GM19452 (cell line): ENCODE data around the gene PCYT2.
"Not testable (repeated sequence)": the region's sequence is repeated elsewhere in the genome, so short reads cannot be mapped to it uniquely, and the experiment has no call there.

Experiments
- ATAC-seq: cut with Tn5 transposase; IDR thresholded peaks from one replicate; pipeline ENCODE4 v1.9.1; 2021; ENCODE audit not compliant: unreplicated experiment

Gene PCYT2

DNA sequence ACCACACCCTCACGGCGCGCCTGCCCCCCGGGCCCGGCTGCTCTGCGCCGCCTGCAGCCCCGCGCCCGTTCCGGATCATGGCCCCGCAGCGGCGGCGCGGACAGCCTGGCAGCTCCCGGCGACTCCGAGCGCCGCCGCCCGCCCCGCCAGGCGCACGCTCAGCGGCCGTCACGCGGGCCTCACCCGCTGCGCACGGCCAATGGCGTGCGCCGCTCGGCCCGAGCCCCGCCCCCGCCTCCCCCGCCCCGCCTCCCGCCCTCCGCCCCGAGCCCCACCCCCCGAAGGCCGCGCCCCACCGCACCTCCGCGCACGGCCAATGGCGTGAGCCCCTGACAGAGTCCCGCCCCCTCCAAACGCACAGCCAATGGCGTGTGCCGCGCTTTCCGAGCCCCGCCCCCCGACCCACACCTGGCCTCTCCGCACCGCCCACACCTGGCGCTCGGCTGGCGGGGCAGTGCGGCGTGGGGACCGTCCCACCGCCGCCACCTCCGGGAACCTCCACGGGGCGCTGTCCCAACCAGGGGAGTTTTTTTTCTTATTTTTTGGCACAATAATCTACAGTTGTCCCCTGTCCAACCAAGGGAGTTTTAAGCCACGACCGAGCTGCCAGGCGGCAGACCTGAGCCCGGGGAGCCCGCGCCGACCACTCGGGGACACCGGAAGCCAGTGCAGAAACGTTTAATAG, at the start of gene PCYT2:
PCYT2 (minus strand) TSS at position 123 of the 685 bp plus-strand sequence; CDS start at position 79, 44 bp downstream.
- peak; percentile 57 for ATAC-seq

DNA sequence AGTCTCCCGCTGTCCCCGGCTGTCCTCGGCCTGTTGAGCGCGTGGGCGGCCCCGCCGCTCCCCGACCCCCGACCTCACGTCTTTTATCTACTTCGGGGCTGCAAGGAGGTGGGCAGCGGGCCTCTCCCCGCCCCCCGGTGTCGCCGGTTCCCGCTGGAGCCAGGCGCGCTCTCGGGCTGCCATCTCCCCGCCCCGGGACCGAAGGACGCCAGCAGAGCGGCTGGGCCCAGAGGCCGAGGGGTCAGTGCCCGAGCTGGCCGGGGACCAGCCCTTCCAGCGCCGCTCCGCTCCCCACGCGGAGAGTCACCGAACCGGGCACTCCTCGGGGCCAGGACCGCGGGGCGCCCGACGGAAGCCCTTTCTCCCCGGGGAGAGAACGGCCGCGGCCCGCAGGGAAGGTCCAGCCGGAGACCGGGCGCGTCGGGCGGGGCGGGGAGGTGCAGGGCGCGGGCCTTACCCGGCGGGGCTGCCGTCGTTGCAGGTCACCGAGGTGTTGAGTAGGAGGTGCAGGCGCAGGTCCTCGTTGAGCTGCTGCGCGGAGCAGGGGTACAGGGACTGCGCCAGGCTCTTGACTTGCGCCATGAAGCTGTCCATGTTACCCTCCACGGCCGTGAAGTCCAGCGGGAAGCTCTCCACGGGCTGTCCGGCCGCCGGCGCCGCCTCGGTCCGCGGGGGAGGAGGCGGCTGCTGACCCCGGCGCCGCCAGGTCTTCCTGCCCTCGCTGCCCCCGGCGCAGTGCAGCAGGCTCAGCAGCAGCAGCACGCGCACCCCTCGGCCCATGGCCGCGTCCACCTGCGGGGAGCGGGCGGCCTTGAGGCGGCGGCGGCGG, 49.1 kb upstream of the PCYT2 start:
- ATAC-seq = no peak

DNA sequence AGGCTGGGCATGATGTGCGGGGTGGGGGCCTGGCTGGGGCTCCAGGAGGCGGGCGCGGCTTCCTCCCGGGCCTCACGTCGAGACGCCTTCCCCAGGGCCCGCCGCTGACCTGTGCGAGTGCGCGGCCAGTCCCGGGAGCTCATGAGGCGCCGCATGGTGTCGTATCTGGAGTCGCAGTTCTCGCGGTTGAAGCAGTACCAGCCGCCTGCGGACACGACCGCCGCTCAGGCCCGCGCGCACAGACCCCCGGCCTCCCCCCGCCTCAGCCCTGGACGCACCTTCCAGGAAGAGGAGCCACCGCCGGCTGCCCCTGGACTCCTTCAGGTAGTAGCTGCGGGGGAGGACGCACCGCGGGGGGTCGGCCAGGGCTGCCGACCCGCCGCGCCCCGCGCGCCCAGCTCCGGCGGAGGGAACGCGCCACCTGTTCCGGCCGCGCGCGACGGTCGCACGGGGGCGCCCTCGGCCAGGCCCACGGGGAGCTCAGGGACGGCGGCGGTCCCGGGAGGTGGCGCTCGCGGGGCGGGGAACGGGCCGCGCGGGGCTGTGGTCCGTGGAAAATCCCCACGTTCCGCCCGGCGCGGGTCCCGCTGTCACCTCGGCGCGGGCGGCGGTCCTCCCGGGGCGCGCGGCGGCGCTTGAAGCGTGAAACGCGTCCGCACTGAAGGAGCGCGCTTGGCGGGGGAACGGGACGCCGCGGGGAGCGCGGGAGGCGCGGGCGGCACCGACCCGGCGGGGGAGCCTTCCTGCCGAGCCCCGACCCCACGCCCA, 48.3 kb upstream of the PCYT2 start:
- ATAC-seq = no peak

DNA sequence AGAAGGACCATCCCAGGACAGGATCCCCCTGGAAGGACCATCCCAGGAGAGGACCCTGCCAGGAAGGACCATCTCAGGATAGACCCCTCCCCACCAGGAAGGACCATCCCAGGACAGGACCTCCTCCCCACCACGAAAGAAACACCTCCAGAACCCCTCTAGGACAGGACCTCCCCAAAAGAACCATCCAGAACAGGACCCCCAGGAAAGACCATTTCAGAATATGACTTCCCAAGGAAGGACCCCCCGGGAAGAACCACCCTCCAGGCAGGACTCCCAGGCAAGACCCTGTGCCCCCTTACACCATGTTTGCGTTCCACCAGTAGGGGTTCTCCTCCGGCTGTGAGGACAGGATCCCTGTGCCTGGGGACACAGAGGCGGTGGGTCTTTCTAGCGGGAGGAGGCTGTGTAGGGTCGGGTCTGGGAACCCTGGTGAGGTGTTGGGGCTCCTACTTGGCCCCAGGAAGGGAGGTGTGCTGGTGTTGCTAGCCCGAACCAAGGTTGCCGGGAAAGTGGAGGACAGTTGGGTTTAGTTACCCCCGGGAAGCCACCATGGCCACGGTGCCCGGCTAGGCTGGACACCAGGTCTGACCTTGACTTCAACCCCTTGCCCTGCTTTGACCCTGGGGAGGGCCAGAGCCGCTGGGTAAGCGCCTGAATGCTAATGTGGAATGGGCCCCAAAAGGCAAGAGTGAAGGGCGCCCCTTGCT, 47.6 kb upstream of the PCYT2 start:
- ATAC-seq = no peak

DNA sequence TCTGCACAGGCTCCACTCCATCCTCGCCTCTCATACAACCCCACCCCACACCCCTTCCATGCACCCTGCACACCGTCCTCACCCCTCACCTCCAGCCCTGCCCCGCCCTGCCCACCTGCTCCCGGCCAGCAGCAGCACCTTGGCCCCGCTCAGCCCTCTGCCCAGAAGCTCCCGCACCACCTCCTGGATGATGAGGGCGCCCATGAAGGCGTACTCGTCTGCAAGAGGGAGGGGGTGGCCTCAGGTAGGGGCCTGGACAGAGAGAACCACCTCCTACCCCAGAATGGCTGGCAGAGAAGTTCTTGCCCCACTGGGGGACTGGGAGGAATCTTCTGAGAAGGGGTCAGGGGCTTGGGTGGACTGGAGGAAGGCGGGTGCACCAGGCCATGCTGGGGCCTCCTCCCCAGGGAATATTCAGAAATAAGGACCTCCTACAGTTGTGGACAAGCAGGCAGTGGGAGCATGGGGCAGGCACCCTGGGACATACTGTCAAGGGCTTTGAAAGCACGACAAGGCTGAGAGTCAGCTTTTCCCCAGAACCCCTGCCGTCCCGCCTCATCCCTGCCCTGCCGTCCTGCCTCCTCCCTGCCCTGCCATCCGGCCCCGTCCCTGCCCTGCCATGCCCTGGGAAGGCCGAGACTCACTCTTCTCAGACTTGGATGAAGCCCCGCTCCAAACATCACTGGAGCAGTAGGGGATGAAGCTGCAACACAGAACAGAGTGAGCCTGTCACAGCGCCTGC, 46.7 kb upstream of the PCYT2 start:
- ATAC-seq = no peak

DNA sequence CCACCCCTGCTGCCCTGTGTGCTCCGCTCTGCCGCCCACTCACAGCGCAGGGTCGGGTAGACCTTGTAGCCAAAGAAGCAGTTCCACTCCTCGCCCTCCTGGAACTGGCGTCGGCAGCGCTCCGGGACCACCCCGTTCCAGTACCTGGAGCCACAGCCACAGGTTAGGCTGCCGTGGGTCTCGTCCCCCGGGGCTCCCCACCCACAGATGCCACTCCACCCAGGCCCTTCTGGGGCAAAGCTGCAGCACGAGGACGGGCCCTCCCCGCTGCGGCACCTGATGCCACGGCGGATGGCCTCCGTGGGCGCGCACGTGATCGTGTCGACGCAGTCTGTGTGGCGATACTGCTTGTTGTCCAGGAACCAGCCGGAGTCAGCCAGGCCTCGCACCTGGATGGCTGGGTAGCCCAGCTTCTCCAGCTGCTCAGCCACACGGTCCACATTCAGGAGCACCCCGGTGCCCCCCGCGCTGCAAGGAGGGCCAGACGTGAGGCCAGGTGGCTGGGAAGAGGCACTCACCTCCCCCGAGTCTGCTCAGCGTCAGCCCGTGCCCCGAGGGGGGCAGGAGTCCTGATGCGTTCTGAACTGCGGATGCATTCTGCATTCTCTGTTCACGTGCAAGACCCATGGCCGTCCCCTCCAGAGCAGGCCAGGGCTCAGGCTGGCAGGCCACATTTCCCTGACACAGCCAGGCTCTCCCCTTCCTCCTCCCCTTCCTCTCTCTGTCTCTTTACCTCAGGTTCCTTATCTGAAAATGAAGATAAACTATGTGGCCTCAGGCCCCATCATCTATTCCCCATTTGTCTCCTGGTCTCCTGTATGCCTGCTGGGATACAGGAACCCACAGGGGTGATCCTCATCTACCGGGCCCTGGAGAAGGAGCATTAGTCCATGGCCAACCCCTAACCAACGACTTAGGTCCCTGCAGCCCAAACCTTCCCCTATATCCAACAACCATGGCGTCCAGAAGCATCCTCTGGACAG, 45.7 kb upstream of the PCYT2 start:
- ATAC-seq = no peak

DNA sequence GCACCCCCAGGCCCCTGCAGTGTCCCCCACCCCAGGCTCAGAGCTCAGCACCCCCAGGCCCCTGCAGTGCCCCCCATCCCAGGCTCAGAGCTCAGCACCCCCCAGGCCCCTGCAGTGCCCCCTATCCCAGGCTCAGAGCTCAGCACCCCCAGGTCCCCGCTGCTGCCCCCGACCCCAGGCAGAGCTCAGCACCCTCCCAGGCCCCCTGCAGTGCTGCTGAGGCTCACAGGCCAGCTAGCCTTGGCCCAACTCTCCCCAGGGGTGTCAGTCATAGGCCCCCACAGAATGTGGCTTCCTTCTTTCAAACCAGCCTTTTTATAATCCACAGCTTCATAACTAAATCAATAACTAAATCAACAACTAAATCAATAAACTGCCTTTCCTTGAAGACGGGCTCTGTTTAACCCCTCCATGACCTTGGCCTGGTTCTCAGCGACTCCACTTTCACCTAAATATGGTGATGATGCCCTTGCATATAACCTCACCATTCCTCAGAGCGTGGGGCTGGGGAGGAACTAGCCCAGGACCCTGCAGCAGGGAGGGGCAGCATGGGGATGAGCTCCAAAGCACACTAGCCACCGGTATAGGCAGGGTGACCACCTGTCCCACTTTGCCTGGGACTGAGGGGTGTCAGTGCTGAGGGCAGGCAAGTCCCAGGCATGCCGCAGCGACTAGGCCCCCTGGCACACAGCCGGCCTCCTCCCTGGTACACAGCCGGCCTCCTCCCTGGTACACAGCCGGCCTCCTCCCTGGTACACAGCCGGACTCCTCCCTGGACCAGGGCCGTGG, 44.8 kb upstream of the PCYT2 start:
- ATAC-seq = no peak

DNA sequence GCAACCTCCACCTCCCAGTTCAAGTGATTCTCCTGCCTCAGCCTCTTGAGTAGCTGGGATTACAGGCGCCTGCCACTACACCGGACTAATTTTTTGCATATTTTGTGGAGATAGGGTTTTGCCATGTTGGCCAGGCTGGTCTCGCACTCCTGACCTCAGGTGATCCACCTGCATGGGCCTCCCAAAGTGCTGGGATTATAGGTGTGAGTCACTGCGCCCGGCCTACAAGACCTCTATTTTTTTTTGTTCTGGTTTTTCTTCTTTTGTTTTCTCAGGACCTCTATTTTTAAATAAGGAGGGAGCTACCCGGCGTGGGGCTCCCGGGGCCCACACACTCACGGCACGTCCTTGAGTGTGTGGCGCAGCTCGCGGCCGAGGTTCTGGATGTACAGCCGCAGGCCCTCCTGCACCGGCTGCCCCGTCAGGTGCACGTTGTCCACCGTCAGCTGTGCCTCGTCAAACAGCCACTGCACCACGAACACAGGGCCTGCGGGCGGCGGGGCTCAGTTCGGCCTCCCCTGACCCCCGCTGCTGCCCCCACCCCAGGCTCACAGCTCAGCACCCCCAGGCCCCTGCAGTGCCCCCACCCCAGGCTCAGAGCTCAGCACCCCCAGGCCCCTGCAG, 44.0 kb upstream of the PCYT2 start:
- no peak for ATAC-seq

DNA sequence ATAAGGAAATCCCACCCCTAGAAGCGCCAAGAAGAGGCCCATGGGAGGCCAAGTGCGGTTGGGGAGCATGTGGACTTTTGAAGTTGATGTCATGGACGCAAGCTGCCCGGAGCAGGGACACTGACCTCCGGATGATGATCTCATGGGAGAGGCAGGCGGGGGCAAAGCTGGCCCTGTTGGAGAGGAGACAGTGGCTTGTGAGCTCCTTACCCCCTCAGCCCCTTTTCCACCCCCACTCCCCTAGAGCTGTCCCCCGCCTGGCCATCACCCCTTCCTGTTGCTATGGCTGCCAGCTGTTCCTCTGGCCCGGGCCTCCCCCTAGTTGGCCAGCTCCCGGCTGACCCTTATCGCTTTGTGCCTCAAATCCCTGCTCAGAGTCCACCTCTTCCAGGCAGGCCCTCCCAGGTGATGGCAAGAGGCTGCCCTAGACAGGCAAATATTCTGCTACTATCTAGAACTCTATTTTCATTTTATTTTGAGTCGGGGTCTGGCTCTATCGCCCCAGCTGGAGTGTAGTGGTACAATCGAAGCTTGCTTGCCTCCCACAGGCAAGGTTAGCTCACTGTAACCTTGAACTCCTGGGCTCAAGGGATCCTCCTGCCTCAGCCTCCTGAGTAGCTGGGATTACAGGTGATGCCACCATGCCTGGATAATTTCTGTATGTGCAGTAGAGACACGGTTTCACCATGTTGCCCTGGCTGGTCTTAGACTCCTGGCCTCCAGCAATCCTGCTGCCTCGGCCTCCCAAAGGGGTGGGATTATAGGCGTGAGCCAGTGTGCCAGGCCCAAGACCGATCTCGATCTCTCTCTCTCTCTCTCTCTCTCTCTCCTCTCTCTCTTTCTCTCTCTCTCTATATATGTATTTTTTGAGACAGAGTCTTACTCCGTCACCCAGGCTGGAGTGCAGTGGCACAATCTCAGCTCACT, 43.2 kb upstream of the PCYT2 start:
- no peak for ATAC-seq

DNA sequence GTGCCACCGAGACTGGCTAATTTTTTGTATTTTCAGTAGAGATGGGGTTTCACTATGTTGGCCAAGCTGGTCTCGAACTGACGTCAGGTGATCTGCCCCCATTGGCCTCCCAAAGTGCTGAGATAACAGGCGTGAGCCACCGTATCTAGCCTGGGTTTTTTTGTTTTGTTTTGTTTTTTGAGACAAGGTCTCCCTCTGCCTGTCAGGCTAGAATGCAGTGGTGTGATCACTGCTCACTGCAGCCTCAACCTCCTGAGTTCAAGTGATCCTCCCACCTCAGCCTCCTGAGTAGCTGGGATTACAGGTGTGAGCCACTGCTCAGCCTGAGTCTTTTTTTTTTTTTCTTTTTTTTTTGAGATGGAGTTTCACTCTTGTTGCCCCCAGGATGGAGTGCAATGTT, 42.2 kb upstream of the PCYT2 start:
- ATAC-seq = not testable (repeated sequence)

DNA sequence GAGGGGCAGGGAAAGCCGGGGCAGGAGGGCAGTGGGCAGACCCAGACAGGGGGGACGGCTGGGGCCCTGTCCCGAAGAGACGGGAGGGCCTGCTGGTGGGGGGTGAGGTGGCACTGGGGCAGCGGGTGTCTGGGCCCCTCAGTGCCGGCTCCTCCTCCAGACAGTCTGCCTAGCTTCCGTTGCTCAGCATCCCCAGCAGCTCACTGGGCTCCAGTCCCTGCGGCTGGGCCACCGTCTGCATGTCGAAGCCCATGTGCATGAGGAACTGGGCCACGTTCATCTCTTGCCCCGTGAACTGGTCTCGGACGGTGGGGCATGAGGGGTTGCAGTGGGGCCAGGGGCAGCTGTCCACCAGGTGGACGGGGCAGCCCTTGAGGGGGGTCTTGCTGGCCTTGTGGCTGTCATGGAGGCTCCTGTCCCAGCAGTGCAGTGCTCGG, 41.6 kb upstream of the PCYT2 start:
- no peak for ATAC-seq

DNA sequence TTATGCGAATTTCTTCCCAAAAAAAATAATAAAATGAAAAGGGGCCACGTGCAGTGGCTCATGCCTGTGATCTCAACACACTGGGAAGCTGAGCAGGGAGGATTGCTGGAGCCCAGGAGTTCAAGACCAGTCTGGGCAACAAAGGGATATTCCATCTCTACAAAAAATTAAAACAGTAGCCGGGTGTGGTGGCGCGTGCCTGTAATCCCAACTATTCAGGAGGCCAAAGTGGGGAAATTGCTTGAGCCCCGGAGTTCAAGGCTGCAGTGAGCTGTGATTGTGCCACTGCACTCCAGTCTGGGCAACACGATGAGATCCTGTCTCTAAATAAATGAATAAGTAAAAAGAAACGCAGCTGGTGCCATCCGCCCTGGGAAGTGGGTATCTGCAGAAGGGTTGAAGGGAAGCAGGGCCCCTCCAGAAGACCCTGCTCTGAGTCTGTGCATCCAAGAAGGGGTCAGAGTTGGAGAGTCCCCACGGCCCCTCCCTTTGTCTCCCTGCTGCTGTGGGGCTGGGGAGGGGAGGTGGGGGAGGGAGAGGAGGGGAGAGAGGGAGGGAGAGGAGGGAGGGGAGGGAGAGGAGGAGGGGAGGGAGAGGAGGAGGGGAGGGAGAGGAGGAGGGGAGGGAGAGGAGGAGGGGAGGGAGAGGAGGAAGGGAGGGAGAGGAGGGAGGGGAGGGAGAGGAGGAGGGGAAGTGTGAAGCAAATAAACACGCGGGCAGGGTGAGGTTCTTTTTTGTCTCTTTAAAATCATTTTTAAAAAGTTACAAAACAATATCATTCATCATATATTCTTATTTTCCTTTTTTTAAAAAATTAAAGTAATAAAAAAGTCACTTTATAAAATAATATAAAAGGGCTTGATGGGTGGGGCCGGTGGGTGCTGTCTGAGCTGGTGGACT, 40.8 kb upstream of the PCYT2 start:
- ATAC-seq = no peak

DNA sequence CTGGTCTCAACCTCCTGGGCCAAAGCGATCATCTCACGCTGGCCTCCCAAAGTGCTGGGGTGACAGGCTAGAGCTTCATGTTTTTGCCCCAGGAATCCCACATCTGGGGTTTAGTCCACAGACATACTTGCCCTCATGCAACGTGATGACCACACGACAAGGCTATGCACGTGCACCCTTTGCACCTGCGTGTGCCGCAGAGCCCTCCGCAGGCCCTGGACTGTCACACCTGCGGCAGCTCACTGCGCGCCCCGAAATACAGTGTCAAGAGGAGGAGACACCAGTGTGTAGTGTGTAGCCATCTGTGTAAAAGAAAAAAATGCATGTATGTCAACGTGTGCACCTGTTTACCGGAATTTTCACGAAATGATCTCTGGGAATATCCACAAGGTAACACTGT, 39.3 kb upstream of the PCYT2 start:
- ATAC-seq = no peak

DNA sequence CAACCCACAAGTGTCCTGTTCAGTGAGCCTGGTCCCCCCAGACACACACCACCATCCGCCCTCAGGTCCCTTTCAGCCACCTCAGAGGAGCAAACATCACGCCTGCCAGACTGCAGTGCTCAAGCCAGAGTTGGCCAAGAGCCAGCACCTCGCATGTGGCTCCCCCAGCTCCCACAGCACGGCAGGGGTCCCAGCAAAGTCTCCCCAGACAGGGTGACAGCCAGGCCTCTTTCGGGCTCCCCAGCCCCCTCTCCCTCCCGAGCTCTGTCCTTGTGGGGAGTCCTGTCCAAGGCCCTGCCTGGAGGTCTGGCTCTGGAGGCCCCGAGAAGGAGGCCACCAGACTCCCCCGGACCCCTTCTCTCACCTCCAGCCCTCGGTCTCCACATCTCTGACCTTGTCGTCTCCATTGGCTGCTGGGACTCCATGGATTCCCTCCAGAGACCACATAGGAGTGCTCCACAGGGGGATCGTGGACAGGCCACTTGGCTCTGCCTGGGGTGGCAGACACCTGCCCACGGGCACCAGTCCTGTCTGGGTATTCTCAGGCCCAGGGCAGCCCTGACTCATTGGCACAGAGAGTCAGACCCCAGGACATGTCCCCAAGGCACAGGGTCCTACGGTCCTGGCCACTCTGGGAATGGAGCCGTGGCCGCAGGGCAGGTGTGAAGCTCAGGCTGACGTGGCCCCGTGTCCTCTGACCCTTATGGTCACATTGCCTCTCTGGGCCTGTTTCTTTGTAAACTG, 37.6 kb upstream of the PCYT2 start:
- no peak for ATAC-seq

DNA sequence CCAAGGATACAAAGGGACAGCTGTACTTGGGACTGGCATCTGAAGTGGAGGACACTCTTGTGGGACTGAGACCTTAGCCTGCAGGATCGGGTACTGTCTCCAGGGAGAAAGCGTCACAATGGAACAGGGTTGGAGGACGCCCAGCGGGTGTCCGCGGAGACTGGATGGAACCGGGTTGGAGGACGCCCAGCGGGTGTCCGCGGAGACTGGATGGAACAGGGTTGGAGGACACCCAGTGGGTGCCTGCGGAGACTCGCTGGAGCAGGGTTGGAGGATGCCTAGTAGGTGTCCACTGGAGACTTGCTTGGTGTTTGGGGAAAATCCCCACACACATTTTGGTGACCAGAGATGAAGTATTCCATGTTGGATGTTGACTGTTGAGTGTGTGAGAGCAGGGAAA, 36.0 kb upstream of the PCYT2 start, which contains the start of gene MYADML2:
MYADML2 (minus strand) TSS at position 45 of the 400 bp plus-strand sequence. CDS start 5,492 bp downstream, outside the sequence.
- no peak for ATAC-seq
